ENCODE results near the gene IRF4.

IRF4 gene

GRCh38 chr6:445571-446417 is 54.2 kb downstream of the IRF4 start:
- DNase-seq, result no peak

GRCh38 chr6:446418-447366 is 55.1 kb downstream of the IRF4 start:
- no peak for DNase-seq

- no peak for DNase-seq
Observed at GRCh38 chr6:447381-448165, 56.0 kb downstream of the IRF4 start.

GRCh38 chr6:448296-449056 is 56.9 kb downstream of the IRF4 start:
- DNase-seq, result no peak

- DNase-seq, result no peak
Observed at GRCh38 chr6:449057-449430, 57.5 kb downstream of the IRF4 start.

- DNase-seq, result no peak
Observed at GRCh38 chr6:449486-450419, 58.2 kb downstream of the IRF4 start.

GRCh38 chr6:451336-451735 is 59.8 kb downstream of the IRF4 start:
- no peak for DNase-seq

- DNase-seq, result no peak
Observed at GRCh38 chr6:451847-452246, 60.3 kb downstream of the IRF4 start.

GRCh38 chr6:452301-453067 is 60.9 kb downstream of the IRF4 start:
- no peak for DNase-seq

- DNase-seq, result no peak
Observed at GRCh38 chr6:453152-453551, 61.6 kb downstream of the IRF4 start.

- DNase-seq, result no peak
Observed at GRCh38 chr6:454148-454991, 62.8 kb downstream of the IRF4 start.

- DNase-seq, result no peak
Observed at GRCh38 chr6:455006-455585, 63.5 kb downstream of the IRF4 start.

GRCh38 chr6:455835-456234 is 64.3 kb downstream of the IRF4 start:
- no peak for DNase-seq

- no peak for DNase-seq
Observed at GRCh38 chr6:456358-456867, 64.9 kb downstream of the IRF4 start.

- no peak for DNase-seq
Observed at GRCh38 chr6:456887-457286, 65.3 kb downstream of the IRF4 start.

All from NCI-H1417 treated with DMSO at 0.1 percent for 48 hours (cell line).